ENCODE measurements around the gene ACR.
"Not testable (repeated sequence)": the region's sequence is repeated elsewhere in the genome, so short reads cannot be mapped to it uniquely, and the experiment has no call there.

The ACR gene

DNA sequence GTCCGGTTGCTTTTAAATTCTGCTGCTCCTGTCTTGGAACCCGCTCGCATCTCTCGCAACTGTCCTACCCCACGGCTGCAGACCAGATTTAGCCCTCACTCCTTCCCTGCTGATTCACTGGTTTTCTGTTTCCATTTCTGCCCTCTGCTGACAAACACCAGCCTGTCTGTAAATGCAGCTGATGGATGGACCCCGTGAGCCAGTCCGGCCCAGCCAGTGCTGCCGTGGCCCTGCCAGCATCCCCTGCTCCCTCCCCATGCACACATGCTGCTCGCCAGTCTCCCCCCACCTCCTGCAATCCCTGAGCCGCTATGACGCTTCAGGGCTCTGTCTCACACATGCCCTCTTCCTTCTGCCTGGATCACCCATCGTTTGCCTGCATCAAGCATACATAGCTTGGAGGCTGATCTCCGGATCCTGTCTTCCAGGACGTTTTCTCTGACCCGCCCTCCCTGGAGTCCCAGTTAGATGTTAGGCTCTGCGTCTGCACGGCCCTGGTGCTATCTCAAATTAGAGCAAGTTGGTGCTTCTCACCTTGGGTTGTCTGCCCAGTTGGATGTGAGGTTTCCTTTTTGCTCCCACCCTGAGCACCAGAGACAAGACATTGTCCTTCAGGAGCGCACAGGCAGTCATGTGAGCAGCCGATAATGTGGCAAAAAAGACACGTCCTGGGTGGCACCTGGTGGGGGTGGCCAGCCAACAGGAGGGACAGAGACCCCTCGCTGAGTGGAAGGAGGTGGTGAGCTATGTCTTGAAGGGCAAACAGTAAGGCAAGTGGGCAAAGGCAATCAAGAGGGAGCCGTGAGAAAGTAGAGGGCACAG, 4.3 kb upstream of the ACR start:
- no peak for DNase-seq

- DNase-seq = no peak
Observed at GRCh38 chr22:50734343-50734771, 3.6 kb upstream of the ACR start.

- DNase-seq = no peak
Observed at GRCh38 chr22:50734986-50735738, 2.8 kb upstream of the ACR start.

GRCh38 chr22:50735739-50736030, 2.3 kb upstream of the ACR start:
- DNase-seq = no peak

DNA sequence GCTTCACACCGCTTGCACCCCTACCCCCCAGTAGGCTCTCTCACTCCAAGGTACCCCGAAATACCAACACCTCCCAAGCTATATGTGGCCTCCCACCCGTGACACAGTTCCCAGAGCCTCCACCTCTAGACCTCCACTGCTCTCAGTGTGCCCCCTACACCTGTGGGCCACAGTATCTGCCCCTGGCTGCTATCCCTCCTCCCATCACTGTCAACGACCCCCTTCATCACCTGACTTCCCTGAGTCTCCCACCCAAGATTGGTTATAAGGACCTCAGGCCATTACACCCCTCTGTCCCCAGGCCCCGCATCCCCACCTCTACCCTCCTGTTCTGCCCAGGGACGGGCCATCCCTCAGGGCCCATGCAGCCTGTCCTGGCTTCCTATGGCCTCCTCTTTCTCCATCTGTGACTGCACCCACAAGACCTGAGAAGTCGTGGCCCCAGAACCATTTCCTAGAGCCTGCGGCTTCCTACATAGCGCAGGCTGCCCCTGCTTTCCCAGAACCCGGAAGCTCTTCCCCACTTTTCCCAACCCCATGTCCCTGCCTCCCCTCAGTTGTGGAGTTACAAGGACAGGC, 734 bp downstream of the ACR start:
- no peak for DNase-seq

- no peak for DNase-seq
Observed at GRCh38 chr22:50739279-50739691, 1.3 kb downstream of the ACR start.

DNA sequence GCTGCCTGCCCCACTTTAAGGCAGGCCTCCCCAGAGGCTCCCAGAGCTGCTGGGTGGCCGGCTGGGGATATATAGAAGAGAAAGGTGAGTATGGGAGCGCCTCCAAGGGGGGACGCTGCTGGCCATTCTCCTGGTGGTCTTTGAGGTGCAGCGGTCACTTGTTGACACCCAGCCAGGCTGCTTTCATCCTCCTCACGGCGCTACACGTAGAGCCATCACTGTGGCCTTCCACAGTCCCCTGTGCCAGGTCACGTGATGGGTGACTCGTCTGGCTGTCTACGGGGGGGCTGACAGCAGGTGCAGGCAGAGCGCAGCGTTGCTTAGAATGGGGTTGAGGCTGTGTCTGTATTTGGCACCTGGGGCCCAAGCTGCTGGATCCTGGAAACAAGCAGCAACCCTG, 1.9 kb downstream of the ACR start:
- no peak for DNase-seq

DNA sequence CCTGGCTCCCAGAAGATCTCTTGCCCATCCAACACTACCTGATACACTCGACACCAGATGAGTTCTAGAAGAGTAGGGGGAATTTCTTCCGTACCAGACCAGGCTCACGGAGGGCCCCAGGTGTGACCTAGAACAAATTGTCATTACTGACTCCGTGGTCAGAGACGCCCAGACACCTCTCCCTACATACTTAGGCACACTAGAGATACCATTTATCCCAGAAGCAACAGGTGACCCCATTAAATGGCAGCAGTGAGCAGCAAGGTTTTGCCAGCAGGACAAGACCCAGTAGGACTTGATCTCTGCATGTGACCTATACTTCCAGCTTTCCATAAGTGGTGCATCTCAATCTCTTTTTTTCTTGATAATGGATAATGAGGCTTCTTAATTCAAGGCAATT, 2.7 kb downstream of the ACR start:
- DNase-seq = not testable (repeated sequence)

- DNase-seq = not testable (repeated sequence)
Observed at GRCh38 chr22:50744424-50744823, 6.4 kb downstream of the ACR start.

GRCh38 chr22:50747521-50747920, 9.5 kb downstream of the ACR start:
- DNase-seq = not testable (repeated sequence)

GRCh38 chr22:50748630-50749029, 10.6 kb downstream of the ACR start:
- not testable (repeated sequence) for DNase-seq

GRCh38 chr22:50749302-50750074, 11.5 kb downstream of the ACR start:
- not testable (repeated sequence) for DNase-seq

DNA sequence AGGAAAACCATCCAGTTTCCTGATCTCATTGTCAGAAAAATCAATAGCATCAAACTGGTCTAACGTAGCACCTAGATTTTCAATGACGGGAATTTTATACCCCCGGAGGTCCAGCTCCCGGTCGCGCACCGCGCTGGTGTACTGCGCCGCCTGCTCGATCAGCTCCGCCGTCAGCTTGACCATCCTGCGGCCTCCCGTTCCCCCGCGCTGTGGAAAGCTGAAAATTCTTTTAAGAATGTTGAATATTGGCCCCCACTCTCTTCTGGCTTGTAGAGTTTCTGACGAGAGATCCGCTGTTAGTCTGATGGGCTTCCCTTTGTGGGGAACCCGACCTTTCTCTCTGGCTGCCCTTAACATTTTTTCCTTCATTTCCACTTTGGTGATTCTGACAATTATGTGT, 17.2 kb downstream of the ACR start:
- DNase-seq = not testable (repeated sequence)

DNA sequence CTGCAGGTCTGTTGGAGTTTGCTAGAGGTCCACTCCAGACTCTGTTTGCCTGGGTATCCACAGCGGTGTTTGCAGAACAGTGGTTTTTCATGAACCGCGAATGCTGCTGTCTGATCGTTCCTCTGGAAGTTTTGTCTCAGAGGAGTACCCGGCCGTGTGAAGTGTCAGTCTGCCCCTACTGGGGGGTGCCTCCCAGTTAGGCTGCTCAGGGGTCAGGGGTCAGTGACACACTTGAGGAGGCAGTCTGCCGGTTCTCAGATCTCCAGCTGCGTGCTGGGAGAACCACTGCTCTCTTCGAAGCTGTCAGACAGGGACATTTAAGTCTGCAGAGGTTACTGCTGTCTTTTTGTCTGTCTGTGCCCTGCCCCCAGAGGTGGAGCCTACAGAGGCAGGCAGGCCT, 18.4 kb downstream of the ACR start:
- DNase-seq = not testable (repeated sequence)

DNA sequence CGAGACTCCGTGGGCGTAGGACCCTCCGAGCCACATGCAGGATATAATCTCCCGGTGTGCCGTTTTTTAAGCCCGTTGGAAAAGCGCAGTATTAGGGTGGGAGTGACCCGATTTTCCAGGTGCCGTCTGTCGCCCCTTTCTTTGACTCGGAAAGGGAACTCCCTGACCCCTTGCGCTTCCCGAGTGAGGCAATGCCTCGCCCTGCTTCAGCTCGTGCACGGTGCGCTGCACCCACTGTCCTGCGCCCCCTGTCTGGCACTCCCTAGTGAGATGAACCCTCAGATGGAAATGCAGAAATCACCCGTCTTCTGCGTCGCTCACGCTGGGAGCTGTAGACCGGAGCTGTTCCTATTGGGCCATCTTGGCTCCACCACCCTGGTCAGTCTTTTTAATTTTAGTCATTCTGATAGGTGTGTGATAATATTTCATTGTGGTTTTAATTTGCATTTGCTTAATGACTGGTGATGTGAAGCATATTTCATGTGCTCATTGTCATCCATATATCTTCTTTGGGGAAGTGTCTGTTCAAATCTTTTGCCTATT, 19.0 kb downstream of the ACR start:
- not testable (repeated sequence) for DNase-seq

GRCh38 chr22:50759597-50760341, 21.8 kb downstream of the ACR start:
- DNase-seq = not testable (repeated sequence)

GRCh38 chr22:50761829-50762228, 23.8 kb downstream of the ACR start:
- DNase-seq = not testable (repeated sequence)

DNA sequence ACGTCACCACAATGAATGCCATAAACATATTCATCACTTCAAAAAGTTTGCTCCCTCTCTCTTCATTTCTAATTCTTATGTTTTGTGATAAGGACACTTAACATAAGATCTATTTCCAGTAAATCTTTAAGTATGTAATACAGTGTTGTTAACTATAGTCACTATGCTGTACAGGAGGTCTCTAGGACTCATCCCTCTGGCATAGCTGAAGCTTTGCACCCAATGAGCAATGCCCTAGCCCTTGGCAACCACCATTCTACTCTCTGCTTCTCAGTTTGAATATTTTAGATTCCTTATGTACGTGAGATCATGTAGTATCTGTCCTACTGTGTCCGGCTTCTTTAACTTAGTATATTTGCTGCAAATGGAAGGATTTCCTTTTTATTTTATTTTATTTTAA, 26.3 kb downstream of the ACR start:
- not testable (repeated sequence) for DNase-seq

DNA sequence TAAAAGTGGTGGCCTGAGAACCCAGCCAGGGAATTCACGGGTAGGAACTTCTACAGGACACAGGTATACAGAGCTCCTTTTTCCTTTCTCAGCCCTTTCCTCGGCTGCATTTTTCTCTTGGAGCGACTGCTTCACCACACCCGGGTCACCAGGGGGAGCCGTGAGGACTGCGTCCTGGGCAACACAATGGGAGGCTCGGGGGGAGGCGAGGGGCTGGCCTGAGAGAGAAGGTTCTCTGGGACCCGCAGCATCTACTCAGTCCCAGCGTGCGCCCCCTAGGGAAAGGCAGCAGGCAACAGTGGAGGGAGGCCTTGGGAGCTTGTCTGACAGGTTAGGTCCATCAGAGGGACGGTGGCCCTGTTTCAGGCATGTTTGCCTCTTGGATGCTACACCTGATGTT, 37.1 kb downstream of the ACR start:
- DNase-seq = not testable (repeated sequence)

GRCh38 chr22:50777631-50778030, 39.6 kb downstream of the ACR start:
- not testable (repeated sequence) for DNase-seq

GRCh38 chr22:50780244-50780643, 42.2 kb downstream of the ACR start:
- DNase-seq = not testable (repeated sequence)

DNA sequence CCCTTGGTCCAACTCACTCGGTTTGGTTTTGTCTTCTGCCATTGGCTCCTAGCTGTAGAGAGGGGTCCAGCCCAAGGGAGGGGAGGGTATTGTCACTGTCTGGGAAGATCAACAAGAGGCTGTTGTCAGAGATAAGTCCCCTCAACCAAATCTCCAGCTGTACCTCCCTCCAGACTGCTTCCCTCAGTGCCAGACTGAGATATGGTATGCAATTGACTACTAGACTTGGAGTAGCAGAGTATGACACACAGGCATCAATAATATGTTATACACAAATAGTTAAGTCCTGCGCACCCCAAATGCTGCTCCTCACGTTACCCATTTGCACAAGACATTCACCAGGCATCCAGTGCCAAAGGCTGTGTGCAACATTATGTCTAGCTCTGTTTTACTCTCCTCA, 44.2 kb downstream of the ACR start:
- DNase-seq = not testable (repeated sequence)

Measured in amniotic stem cell (primary cell).